Measurements from ENCODE around the gene ONECUT3. TPM values are rescaled to one million over a fixed set of nuclear protein-coding genes. Genes with fewer than 3 reads are reported as not detected.

Gene ONECUT3
- total and polyA plus RNA-seq, 9 of the 15 experiments (the other 6 are each of a cell fraction or from before 2014, with no cell fraction given), result not detected

GRCh38 chr19:1774989-1775772 is 21.9 kb downstream of the ONECUT3 start (continued):
- TF ChIP-seq FOXA3 (CRISPR knock-in tag; conservative IDR thresholded peaks at IDR 0.05 in 1 of 2, IDR thresholded peaks at IDR 0.05 in 1 of 2), result 0 out of 4 replicates have a peak, but pooled peaks of 1 of the 2 experiments have one; percentile 45
- TF ChIP-seq HMGXB4 (CRISPR knock-in tag; IDR thresholded peaks at IDR 0.05), result peak; percentile 57; the same call in 1 of the 2 replicates
- TF ChIP-seq, protein P1, sequence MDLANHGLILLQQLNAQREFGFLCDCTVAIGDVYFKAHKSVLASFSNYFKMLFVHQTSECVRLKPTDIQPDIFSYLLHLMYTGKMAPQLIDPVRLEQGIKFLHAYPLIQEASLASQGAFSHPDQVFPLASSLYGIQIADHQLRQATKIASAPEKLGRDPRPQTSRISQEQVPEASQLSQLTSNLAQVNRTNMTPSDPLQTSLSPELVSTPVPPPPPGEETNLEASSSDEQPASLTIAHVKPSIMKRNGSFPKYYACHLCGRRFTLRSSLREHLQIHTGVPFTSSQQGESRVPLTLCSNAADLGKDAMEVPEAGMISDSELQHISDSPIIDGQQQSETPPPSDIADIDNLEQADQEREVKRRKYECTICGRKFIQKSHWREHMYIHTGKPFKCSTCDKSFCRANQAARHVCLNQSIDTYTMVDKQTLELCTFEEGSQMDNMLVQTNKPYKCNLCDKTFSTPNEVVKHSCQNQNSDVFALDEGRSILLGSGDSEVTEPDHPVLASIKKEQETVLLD (IDR thresholded peaks at IDR 0.05), result no peak
- TF ChIP-seq, protein P2, sequence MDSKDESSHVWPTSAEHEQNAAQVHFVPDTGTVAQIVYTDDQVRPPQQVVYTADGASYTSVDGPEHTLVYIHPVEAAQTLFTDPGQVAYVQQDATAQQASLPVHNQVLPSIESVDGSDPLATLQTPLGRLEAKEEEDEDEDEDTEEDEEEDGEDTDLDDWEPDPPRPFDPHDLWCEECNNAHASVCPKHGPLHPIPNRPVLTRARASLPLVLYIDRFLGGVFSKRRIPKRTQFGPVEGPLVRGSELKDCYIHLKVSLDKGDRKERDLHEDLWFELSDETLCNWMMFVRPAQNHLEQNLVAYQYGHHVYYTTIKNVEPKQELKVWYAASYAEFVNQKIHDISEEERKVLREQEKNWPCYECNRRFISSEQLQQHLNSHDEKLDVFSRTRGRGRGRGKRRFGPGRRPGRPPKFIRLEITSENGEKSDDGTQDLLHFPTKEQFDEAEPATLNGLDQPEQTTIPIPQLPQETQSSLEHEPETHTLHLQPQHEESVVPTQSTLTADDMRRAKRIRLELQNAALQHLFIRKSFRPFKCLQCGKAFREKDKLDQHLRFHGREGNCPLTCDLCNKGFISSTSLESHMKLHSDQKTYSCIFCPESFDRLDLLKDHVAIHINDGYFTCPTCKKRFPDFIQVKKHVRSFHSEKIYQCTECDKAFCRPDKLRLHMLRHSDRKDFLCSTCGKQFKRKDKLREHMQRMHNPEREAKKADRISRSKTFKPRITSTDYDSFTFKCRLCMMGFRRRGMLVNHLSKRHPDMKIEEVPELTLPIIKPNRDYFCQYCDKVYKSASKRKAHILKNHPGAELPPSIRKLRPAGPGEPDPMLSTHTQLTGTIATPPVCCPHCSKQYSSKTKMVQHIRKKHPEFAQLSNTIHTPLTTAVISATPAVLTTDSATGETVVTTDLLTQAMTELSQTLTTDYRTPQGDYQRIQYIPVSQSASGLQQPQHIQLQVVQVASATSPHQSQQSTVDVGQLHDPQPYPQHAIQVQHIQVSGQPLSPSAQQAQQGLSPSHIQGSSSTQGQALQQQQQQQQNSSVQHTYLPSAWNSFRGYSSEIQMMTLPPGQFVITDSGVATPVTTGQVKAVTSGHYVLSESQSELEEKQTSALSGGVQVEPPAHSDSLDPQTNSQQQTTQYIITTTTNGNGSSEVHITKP (IDR thresholded peaks at IDR 0.05; ENCODE audit: partially characterized antibody), result no peak
- no peak for TF ChIP-seq C11orf30 (IDR thresholded peaks at IDR 0.05; ENCODE audit: low read depth)
- peak; percentile 59; the same call in 1 of the 2 replicates for TF ChIP-seq SP1 (CRISPR knock-in tag; IDR thresholded peaks at IDR 0.05)
- no peak for TF ChIP-seq ZKSCAN1 (IDR thresholded peaks at IDR 0.05; ENCODE audit: low read depth, low read length)
- TF ChIP-seq, protein P3, sequence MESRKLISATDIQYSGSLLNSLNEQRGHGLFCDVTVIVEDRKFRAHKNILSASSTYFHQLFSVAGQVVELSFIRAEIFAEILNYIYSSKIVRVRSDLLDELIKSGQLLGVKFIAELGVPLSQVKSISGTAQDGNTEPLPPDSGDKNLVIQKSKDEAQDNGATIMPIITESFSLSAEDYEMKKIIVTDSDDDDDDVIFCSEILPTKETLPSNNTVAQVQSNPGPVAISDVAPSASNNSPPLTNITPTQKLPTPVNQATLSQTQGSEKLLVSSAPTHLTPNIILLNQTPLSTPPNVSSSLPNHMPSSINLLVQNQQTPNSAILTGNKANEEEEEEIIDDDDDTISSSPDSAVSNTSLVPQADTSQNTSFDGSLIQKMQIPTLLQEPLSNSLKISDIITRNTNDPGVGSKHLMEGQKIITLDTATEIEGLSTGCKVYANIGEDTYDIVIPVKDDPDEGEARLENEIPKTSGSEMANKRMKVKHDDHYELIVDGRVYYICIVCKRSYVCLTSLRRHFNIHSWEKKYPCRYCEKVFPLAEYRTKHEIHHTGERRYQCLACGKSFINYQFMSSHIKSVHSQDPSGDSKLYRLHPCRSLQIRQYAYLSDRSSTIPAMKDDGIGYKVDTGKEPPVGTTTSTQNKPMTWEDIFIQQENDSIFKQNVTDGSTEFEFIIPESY (CRISPR knock-in tag; IDR thresholded peaks at IDR 0.05), result peak; percentile 91
- TF ChIP-seq SNIP1 (IDR thresholded peaks at IDR 0.05; ENCODE audit: low read depth), result no peak
- TF ChIP-seq, protein P4, sequence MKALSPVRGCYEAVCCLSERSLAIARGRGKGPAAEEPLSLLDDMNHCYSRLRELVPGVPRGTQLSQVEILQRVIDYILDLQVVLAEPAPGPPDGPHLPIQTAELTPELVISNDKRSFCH (CRISPR knock-in tag; IDR thresholded peaks at IDR 0.05), result no peak
- TF ChIP-seq, protein P4 (tag; IDR thresholded peaks at IDR 0.05), result 0 out of 2 replicates have a peak, but pooled peaks have one; percentile 23
- no peak for TF ChIP-seq ZNF57 (CRISPR knock-in tag; IDR thresholded peaks at IDR 0.05)
- TF ChIP-seq RCOR1 (IDR thresholded peaks at IDR 0.05; ENCODE audit: borderline replicate concordance in 1 of 2, low read depth in 2 of 2, low read length in 2 of 2), result 0 out of 4 replicates have a peak, but pooled peaks of 1 of the 2 experiments have one; percentile 5
- TF ChIP-seq ZNF24 (IDR thresholded peaks at IDR 0.05), result 0 out of 2 replicates have a peak, but pooled peaks have one; percentile 21
- peak; percentile 89 for TF ChIP-seq FIP1L1 (IDR thresholded peaks at IDR 0.05; ENCODE audit: low read depth, low read length, poor library complexity, severe bottlenecking)
- TF ChIP-seq FOXM1 (IDR thresholded peaks at IDR 0.05; ENCODE audit: low read depth), result no peak
- TF ChIP-seq FOXM1 (CRISPR knock-in tag; IDR thresholded peaks at IDR 0.05; ENCODE audit: low read depth), result peak; percentile 86; the same call in 1 of the 2 replicates
